ENCODE results near the gene CDC42BPB.

- TF ChIP-seq CTCF (IDR thresholded peaks at IDR 0.05 in 4 of 5, conservative IDR thresholded peaks at IDR 0.05 in 1 of 5) (no peak), POLR2A (IDR thresholded peaks at IDR 0.05) (no peak)
These were observed 136.9 kb downstream of the CDC42BPB start for GRCh38 chr14:102920273-102920997.

Data from gastrocnemius medialis (tissue), 4 donors.